Activated CD8-positive, alpha-beta T cell treated with anti-CD3 and anti-CD28 coated beads, Interleukin-2, amount 10 ng/mL, durations not matched to agents 7 days and 5 days (primary cell): Measurements from ENCODE around the gene MAP10. TPM values are rescaled to one million over a fixed set of nuclear protein-coding genes. Genes with fewer than 3 reads are reported as not detected.

Experiments
- ATAC-seq: fragments of 150-1000 bp; cut with Tn5 transposase; one replicate; pipeline ENCODE4 v1.10.0; 2021; ENCODE audit warnings: moderate library complexity
- CTCF ChIA-PET: fragments of 350-600 bp; sonication (Branson Sonifier 250); formaldehyde crosslinking; loops from one replicate; lab custom pipeline; 2021; ENCODE audit warnings: antibody characterized with exemption; lab: Charles Lee
- POLR2A ChIA-PET: fragments of 350-600 bp; sonication (Branson Sonifier 250); formaldehyde crosslinking; loops from one replicate; lab custom pipeline; 2021; ENCODE audit warnings: antibody characterized with exemption; lab: Charles Lee
- DNase-seq: peaks from one replicate; pipeline ENCODE4 v3.0.0-alpha.2; 2020
- H3K27ac Mint-ChIP-seq: one replicate; pipeline ENCODE4 v1.8.0; 2021; ENCODE audit warnings: mild to moderate bottlenecking, mixed read lengths
- H3K27me3 Mint-ChIP-seq: one replicate; pipeline ENCODE4 v1.8.0; 2021; ENCODE audit warnings: low read depth, mixed read lengths
- H3K36me3 Mint-ChIP-seq: one replicate; pipeline ENCODE4 v1.8.0; 2021; ENCODE audit warnings: low read depth, mixed read lengths
- H3K4me1 Mint-ChIP-seq: one replicate; pipeline ENCODE4 v1.8.0; 2021; ENCODE audit warnings: low read depth, mixed read lengths
- H3K4me3 Mint-ChIP-seq: one replicate; pipeline ENCODE4 v1.8.0; 2021; ENCODE audit warnings: mild to moderate bottlenecking, mixed read lengths
- H3K9me3 Mint-ChIP-seq: one replicate; pipeline ENCODE4 v1.8.0; 2022; ENCODE audit warnings: mixed read lengths; ENCODE audit not compliant: insufficient read depth
- total RNA-seq, 2 experiments: library from RNA; stranded (reverse); gene quantifications; one replicate each; pipeline ENCODE4 v1.2.3, GENCODE V29; 2021

MAP10 gene
- total RNA-seq: 1 to 10 TPM; 3.1 TPM

- H3K9me3 Mint-ChIP-seq: peaks cover 13% of the 10 kb centered on the region
- ATAC-seq: peak; percentile 93
- peaks cover 24% of the 10 kb centered on the region for H3K4me1 Mint-ChIP-seq
- H3K27me3 Mint-ChIP-seq: peaks cover 16% of the 10 kb centered on the region
- peak; percentile 88 for DNase-seq
- ChIA-PET CTCF (interaction anchor here (1.4 kb wide), 1 partner anchor 147 kb away, joined by 4 read pairs; no protein-coding TSS in a partner anchor), POLR2A (interaction anchor here (0.6 to 1.0 kb wide), 2 partner anchors 9 to 68 kb away, joined by 3 read pairs; no protein-coding TSS in a partner anchor)
- H3K36me3 Mint-ChIP-seq: peaks cover 29% of the 10 kb centered on the region
- peak within 1 kb of the TSS; percentile 84 for H3K4me3 Mint-ChIP-seq
- peak within 1 kb of the TSS; percentile 83 for H3K27ac Mint-ChIP-seq
Observed at GRCh38 chr1:232805269-232806185, at the start of gene MAP10. TSS of gene MAP10 (plus strand) at chr1:232805416. CDS start at chr1:232805450, 34 bp downstream.

DNA sequence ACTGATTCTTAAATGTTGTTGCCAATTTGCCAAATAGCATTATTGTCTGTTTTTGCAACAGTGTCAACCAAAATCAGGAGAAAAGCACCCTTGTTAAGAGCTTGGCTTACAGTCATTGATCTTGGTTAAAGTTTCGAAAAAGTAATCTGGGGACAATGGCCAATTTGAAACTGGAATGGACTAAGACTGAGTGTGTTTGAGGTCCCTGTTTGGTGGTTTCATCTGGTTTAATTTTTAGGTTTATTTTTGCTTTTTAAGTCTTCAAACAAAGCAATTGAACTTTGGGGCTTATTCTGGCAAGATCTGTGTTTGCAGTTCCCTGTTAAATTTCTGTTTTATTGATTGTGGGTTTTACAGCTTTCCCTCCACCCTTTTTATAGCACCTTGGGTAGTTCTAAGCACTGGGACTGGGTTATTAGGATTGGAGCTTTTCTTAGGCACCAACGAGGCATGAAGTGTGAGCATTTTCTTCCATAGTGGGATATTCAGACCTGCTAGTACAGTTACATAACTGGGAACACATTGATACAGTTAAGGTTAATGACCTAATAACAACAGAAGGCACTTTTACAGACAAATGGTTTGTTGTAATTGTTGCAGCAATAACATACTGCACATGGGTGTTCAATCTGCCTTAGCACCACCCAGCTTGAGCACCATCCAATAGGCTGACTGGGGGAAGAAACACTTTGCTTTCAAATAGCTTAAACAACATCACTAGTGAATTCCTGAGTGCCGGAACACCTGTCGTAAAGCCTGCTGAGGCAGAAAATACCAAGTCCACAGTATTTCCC, 40.6 kb upstream of the MAP10 start:
- ChIA-PET CTCF (no interaction called here), POLR2A (no interaction called here)
- Mint-ChIP-seq H3K4me1 (peaks cover 4% of the 10 kb centered on the region), H3K27ac (no peak overlapping the region), H3K9me3 (peaks cover 15% of the 10 kb centered on the region), H3K27me3 (peaks cover 4% of the 10 kb centered on the region), H3K4me3 (no peak overlapping the region), H3K36me3 (no peaks in the 10 kb centered on the region)
- no peak for DNase-seq
- no peak for ATAC-seq

DNA sequence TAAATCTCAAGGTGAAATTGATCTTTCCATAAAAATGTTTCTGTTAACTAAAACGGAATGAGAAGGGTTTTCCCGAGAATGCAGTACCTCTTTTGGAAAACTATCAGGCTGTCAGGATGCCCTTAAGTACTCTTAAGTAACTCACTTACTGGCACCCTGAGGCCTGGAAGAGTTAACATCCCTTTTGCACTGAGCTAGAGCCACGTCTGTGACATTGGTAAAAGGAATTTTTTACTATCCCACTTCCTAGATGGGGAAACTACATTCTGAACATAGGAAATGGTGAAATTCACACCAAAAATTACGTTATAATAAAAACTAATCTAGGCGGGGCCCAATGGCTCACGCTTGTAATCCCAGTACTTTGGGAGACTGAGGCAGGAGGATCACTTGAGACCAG, 39.7 kb upstream of the MAP10 start:
- Mint-ChIP-seq H3K4me1 (peaks cover 4% of the 10 kb centered on the region), H3K4me3 (no peak overlapping the region), H3K36me3 (no peaks in the 10 kb centered on the region), H3K27ac (no peak overlapping the region), H3K9me3 (peaks cover 15% of the 10 kb centered on the region), H3K27me3 (peaks cover 4% of the 10 kb centered on the region)
- DNase-seq: no peak
- POLR2A ChIA-PET: no interaction called here
- CTCF ChIA-PET: no interaction called here
- no peak for ATAC-seq

DNA sequence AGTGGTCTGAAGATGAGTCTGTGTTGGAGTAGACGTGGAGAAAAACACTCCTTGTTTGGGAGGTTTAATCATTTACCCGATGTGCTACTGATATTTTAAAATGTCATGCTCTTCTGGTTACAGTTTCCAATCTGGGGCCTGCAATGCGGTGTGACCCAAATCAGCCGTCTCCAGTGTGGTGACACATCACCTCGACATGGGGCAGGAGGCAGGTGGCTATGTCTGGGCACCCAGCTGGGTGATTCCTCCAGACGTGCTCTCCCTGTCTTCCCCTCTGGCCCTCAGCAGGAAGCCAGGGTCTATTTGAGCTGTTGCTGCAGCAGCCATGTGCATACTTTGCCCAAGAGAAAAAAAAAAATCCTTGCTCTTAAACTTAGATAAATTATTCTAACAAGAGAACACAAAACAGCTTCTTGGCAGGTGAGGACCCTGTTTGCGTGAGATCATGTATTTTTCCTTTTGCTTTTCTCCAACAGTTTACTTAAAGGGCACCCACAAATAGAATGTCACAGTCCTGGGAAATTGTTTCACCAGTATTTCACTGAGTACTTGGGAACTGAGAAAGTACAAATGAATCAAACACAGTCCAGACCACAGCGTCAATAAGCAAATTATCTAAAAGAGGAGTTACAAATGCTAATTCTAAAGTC, 38.9 kb upstream of the MAP10 start:
- Mint-ChIP-seq H3K9me3 (peaks cover 15% of the 10 kb centered on the region), H3K4me1 (peaks cover 4% of the 10 kb centered on the region), H3K27me3 (peaks cover 4% of the 10 kb centered on the region), H3K36me3 (no peaks in the 10 kb centered on the region), H3K27ac (no peak overlapping the region), H3K4me3 (no peak overlapping the region)
- POLR2A ChIA-PET: no interaction called here
- DNase-seq (no peak), ATAC-seq (no peak)
- CTCF ChIA-PET: no interaction called here

DNA sequence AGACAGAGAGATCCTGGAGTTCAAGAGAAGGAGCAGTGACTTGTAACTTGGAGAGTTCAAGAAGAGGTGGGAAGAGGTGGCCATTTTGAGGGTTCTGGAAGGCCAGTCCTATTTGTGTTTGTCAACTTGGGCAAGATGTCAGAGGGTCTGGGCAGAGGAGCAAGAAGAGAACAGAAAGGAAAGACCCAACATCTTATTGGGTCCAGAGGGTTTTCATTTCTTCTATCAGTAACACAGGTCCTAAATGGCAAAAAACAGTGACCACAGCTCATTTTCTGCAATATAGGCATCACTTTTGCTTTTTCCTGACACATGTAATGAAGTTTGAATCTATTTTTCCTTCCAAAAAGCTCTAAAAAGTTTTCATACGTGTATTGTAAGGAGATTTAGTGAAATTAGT, 38.3 kb upstream of the MAP10 start:
- DNase-seq (no peak), ATAC-seq (no peak)
- no peak overlapping the region for H3K27ac Mint-ChIP-seq
- H3K27me3 Mint-ChIP-seq: peaks cover 4% of the 10 kb centered on the region
- H3K9me3 Mint-ChIP-seq: peaks cover 15% of the 10 kb centered on the region
- peaks cover 4% of the 10 kb centered on the region for H3K4me1 Mint-ChIP-seq
- ChIA-PET CTCF (no interaction called here), POLR2A (no interaction called here)
- H3K36me3 Mint-ChIP-seq: no peaks in the 10 kb centered on the region
- no peak overlapping the region for H3K4me3 Mint-ChIP-seq

GRCh38 chr1:232767305-232768074, 37.7 kb upstream of the MAP10 start:
- Mint-ChIP-seq H3K4me3 (no peak overlapping the region), H3K36me3 (no peaks in the 10 kb centered on the region), H3K9me3 (peaks cover 15% of the 10 kb centered on the region), H3K27me3 (peaks cover 4% of the 10 kb centered on the region), H3K27ac (no peak overlapping the region), H3K4me1 (peaks cover 4% of the 10 kb centered on the region)
- ATAC-seq (no peak), DNase-seq (no peak)
- ChIA-PET CTCF (no interaction called here), POLR2A (no interaction called here)

DNA sequence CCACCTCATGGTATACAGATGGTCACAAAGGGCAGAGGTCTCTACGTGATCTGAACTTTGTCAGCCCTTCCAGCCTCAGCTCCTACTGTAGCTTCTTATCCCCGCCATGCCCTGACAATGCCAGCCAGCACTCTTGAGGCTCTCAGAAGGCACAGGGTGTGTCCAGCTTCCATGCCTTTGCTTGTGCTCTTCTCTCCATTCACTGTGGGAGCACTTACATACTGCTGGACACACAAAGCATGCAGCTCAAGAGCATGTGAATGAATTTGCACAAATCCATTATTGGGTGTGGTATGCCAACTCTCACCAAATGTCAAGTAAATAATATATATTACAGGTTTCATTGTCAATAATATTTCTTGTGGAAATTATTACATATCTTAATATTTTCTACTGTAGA, 36.4 kb upstream of the MAP10 start:
- ChIA-PET CTCF (no interaction called here), POLR2A (no interaction called here)
- Mint-ChIP-seq H3K4me3 (no peak overlapping the region), H3K9me3 (peaks cover 7% of the 10 kb centered on the region), H3K27ac (no peak overlapping the region), H3K27me3 (no peaks in the 10 kb centered on the region), H3K36me3 (no peaks in the 10 kb centered on the region), H3K4me1 (peaks cover 4% of the 10 kb centered on the region)
- DNase-seq (no peak), ATAC-seq (no peak)

DNA sequence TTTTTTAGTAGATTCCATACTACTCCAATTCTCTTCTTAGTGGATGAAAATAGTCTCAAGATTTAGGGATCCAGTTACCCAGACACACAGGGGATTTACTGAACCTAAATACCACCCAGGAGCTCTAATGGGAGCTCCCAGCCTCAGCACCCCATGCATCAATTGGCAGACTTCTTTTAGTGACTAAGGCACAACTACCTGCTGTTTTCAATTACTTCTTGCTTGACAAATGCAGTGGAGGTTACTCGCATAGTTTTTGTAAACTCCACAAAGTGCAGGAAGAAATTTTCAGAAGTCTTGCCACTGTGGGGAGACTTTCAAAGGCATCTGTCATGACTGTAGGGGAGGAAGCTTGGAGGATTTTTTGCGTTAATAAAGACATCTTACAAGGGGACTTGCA, 35.5 kb upstream of the MAP10 start:
- POLR2A ChIA-PET: no interaction called here
- Mint-ChIP-seq H3K27me3 (peaks cover 2% of the 10 kb centered on the region), H3K4me1 (peaks cover 4% of the 10 kb centered on the region), H3K4me3 (no peak overlapping the region), H3K36me3 (no peaks in the 10 kb centered on the region), H3K27ac (no peak overlapping the region), H3K9me3 (peaks cover 1% of the 10 kb centered on the region)
- CTCF ChIA-PET: no interaction called here
- no peak for ATAC-seq
- no peak for DNase-seq

- CTCF ChIA-PET: no interaction called here
Observed at GRCh38 chr1:232773752-232774151, 31.5 kb upstream of the MAP10 start.

GRCh38 chr1:232776526-232777106, 28.6 kb upstream of the MAP10 start:
- CTCF ChIA-PET: no interaction called here
- DNase-seq: no peak
- POLR2A ChIA-PET: no interaction called here
- Mint-ChIP-seq H3K27me3 (peaks cover 4% of the 10 kb centered on the region), H3K36me3 (no peaks in the 10 kb centered on the region), H3K9me3 (no peaks in the 10 kb centered on the region), H3K4me3 (no peak overlapping the region), H3K27ac (no peak overlapping the region), H3K4me1 (no peaks in the 10 kb centered on the region)
- no peak for ATAC-seq

More at GRCh38 chr1:232773752-232774151, 31.5 kb upstream of the MAP10 start:
- ATAC-seq: no peak
- POLR2A ChIA-PET: no interaction called here
- Mint-ChIP-seq H3K4me3 (no peak overlapping the region), H3K9me3 (no peaks in the 10 kb centered on the region), H3K36me3 (no peaks in the 10 kb centered on the region), H3K27ac (no peak overlapping the region), H3K4me1 (no peaks in the 10 kb centered on the region), H3K27me3 (peaks cover 4% of the 10 kb centered on the region)
- no peak for DNase-seq

- ChIA-PET CTCF (no interaction called here), POLR2A (no interaction called here)
- no peaks in the 10 kb centered on the region for H3K36me3 Mint-ChIP-seq
- no peak overlapping the region for H3K27ac Mint-ChIP-seq
- peaks cover under 1% of the 10 kb centered on the region for H3K27me3 Mint-ChIP-seq
- DNase-seq (no peak), ATAC-seq (no peak)
- no peak overlapping the region for H3K4me3 Mint-ChIP-seq
- H3K9me3 Mint-ChIP-seq: no peaks in the 10 kb centered on the region
- peaks cover 14% of the 10 kb centered on the region for H3K4me1 Mint-ChIP-seq
Observed at GRCh38 chr1:232780354-232780753, 24.9 kb upstream of the MAP10 start.
